SK-N-MC (cell line): ENCODE data around the gene SLCO3A1.
A peak's percentile ranks its signal among the peaks of the same experiment; 100 is the strongest.

Source experiments
- DNase-seq: peaks from one replicate; pipeline ENCODE4 v3.0.0-alpha.2; 2011; ENCODE audit warnings: low read depth, low spot score
- H3K27ac ChIP-seq: fragments of 200-600 bp; sonication (generic); 2 replicates; pipeline ENCODE4 v1.5.1; 2016; ENCODE audit warnings: mixed run types
- H3K36me3 ChIP-seq: fragments of 200-600 bp; sonication (generic); 2 replicates; pipeline ENCODE4 v1.6.1; 2017; ENCODE audit warnings: antibody characterized with exemption, low read length, mixed read lengths; ENCODE audit not compliant: insufficient read depth
- H3K4me3 ChIP-seq: fragments of 200-600 bp; sonication (generic); 2 replicates; pipeline ENCODE4 v1.5.1; 2016
- H3K9ac ChIP-seq: fragments of 200-600 bp; sonication (generic); 2 replicates; pipeline ENCODE4 v1.8.0; 2017; ENCODE audit warnings: mixed run types, mixed read lengths; ENCODE audit not compliant: insufficient read length
- H3K9me3 ChIP-seq: fragments of 200-600 bp; sonication (generic); 2 replicates; pipeline ENCODE4 v1.6.1; 2017; ENCODE audit warnings: low read depth, mild to moderate bottlenecking, antibody characterized with exemption, low read length, moderate library complexity, mixed read lengths
- EZH2 ChIP-seq: fragments of 200-600 bp; sonication (generic); IDR thresholded peaks from one replicate; pipeline ENCODE4 v1.6.1; 2017; ENCODE audit warnings: antibody characterized with exemption
- FOXP2 ChIP-seq: optimal IDR thresholded peaks from 2 replicates; pipeline ENCODE3; 2011; ENCODE audit warnings: mild to moderate bottlenecking, moderate library complexity; ENCODE audit not compliant: insufficient read depth; ENCODE audit errors: extremely low read length, control extremely low read depth
- POLR2AphosphoS5 ChIP-seq: IDR thresholded peaks from 2 replicates; pipeline ENCODE4 v1.6.1; 2012; ENCODE audit warnings: mild to moderate bottlenecking, low read depth, low read length, borderline replicate concordance

SLCO3A1 gene

GRCh38 chr15:92087211-92087610 lies 233.7 kb downstream of the SLCO3A1 start:
- Histone ChIP-seq H3K27ac (no peak overlapping the region), H3K9ac (no peak overlapping the region), H3K4me3 (no peak overlapping the region), H3K36me3 (no peaks in the 10 kb centered on the region), H3K9me3 (no peaks in the 10 kb centered on the region)
- no peak for DNase-seq
- no peak for TF ChIP-seq EZH2
- TF ChIP-seq FOXP2 = no peak
- TF ChIP-seq POLR2AphosphoS5 = no peak

GRCh38 chr15:92091155-92091734 lies 237.7 kb downstream of the SLCO3A1 start:
- DNase-seq = no peak
- Histone ChIP-seq H3K9me3 (no peaks in the 10 kb centered on the region), H3K27ac (no peak overlapping the region), H3K9ac (no peak overlapping the region), H3K4me3 (no peak overlapping the region), H3K36me3 (no peaks in the 10 kb centered on the region)
- TF ChIP-seq EZH2 (no peak), POLR2AphosphoS5 (no peak), FOXP2 (no peak)

- no peak overlapping the region for H3K9ac ChIP-seq
- no peaks in the 10 kb centered on the region for H3K36me3 ChIP-seq
- no peak overlapping the region for H3K27ac ChIP-seq
- TF ChIP-seq FOXP2 (no peak), POLR2AphosphoS5 (no peak), EZH2 (no peak)
- no peak overlapping the region for H3K4me3 ChIP-seq
- no peak for DNase-seq
- H3K9me3 ChIP-seq = no peaks in the 10 kb centered on the region
These were observed 239.0 kb downstream of the SLCO3A1 start for GRCh38 chr15:92092289-92093105.

GRCh38 chr15:92095693-92096092 lies 242.2 kb downstream of the SLCO3A1 start:
- H3K9ac ChIP-seq = no peak overlapping the region
- DNase-seq = no peak
- H3K9me3 ChIP-seq = no peaks in the 10 kb centered on the region
- H3K27ac ChIP-seq = no peak overlapping the region
- H3K4me3 ChIP-seq = no peak overlapping the region
- TF ChIP-seq EZH2 (no peak), POLR2AphosphoS5 (no peak), FOXP2 (no peak)
- H3K36me3 ChIP-seq = no peaks in the 10 kb centered on the region

GRCh38 chr15:92097474-92098178 lies 244.1 kb downstream of the SLCO3A1 start:
- no peak for TF ChIP-seq POLR2AphosphoS5
- TF ChIP-seq FOXP2 = no peak
- no peak for TF ChIP-seq EZH2
- H3K27ac ChIP-seq = no peak overlapping the region
- no peak for DNase-seq
- H3K4me3 ChIP-seq = peak overlapping the region; percentile 29; the same call in 1 of the 2 replicates
- no peaks in the 10 kb centered on the region for H3K36me3 ChIP-seq
- H3K9me3 ChIP-seq = no peaks in the 10 kb centered on the region
- no peak overlapping the region for H3K9ac ChIP-seq

GRCh38 chr15:92098869-92099268 lies 245.4 kb downstream of the SLCO3A1 start:
- H3K9ac ChIP-seq = no peak overlapping the region
- TF ChIP-seq POLR2AphosphoS5 = no peak
- no peak for TF ChIP-seq EZH2
- no peak for TF ChIP-seq FOXP2
- DNase-seq = no peak
- no peak overlapping the region for H3K27ac ChIP-seq
- H3K9me3 ChIP-seq = no peaks in the 10 kb centered on the region
- H3K4me3 ChIP-seq = no peak overlapping the region
- no peaks in the 10 kb centered on the region for H3K36me3 ChIP-seq

- Histone ChIP-seq H3K9ac (no peak overlapping the region), H3K9me3 (no peaks in the 10 kb centered on the region), H3K27ac (no peak overlapping the region), H3K36me3 (no peaks in the 10 kb centered on the region), H3K4me3 (no peak overlapping the region)
- TF ChIP-seq POLR2AphosphoS5 (no peak), FOXP2 (no peak), EZH2 (no peak)
- no peak for DNase-seq
These were observed 246.8 kb downstream of the SLCO3A1 start for GRCh38 chr15:92100301-92100700.

GRCh38 chr15:92100751-92101150 lies 247.2 kb downstream of the SLCO3A1 start:
- Histone ChIP-seq H3K9ac (no peak overlapping the region), H3K27ac (no peak overlapping the region), H3K9me3 (no peaks in the 10 kb centered on the region), H3K36me3 (no peaks in the 10 kb centered on the region), H3K4me3 (no peak overlapping the region)
- TF ChIP-seq POLR2AphosphoS5 (no peak), FOXP2 (no peak), EZH2 (no peak)
- DNase-seq = no peak
